ENCODE measurements around the gene CNPPD1. TPM values are rescaled to one million over a fixed set of nuclear protein-coding genes. Genes with fewer than 3 reads are reported as not detected.

Gene CNPPD1
- total RNA-seq, 4 donors from 2014 or later, result 35.9 to 55.5 (median 44.2) TPM

- no peak for TF ChIP-seq CTCF (IDR thresholded peaks at IDR 0.05; ENCODE audit: low read depth)
Measured at GRCh38 chr2:219180961-219181360, 4.2 kb upstream of the CNPPD1 start.

- no peak for TF ChIP-seq CTCF (IDR thresholded peaks at IDR 0.05; ENCODE audit: low read depth)
Measured at GRCh38 chr2:219179601-219180465, 3.1 kb upstream of the CNPPD1 start.

GRCh38 chr2:219178377-219179175 lies 1.9 kb upstream of the CNPPD1 start:
- TF ChIP-seq CTCF (IDR thresholded peaks at IDR 0.05; ENCODE audit: low read depth), result no peak

- no peak for TF ChIP-seq CTCF (IDR thresholded peaks at IDR 0.05; ENCODE audit: low read depth)
Measured at GRCh38 chr2:219177552-219178376, 1.0 kb upstream of the CNPPD1 start, which contains the start of gene RETREG2. Gene RETREG2 (plus strand): TSS chr2:219178275. CDS start chr2:219178353, 78 bp downstream.

GRCh38 chr2:219175928-219176817 lies 552 bp downstream of the CNPPD1 start:
- TF ChIP-seq CTCF (IDR thresholded peaks at IDR 0.05; ENCODE audit: low read depth), result no peak

- no peak for TF ChIP-seq CTCF (IDR thresholded peaks at IDR 0.05; ENCODE audit: low read depth)
Measured at GRCh38 chr2:219175486-219175885, 1.2 kb downstream of the CNPPD1 start.
